Upper lobe of left lung (tissue), 4 donors: Measurements from ENCODE around the gene MICAL2.

ENCODE experiments used
- EP300 ChIP-seq, 4 donors: sonication (generic); formaldehyde crosslinking; IDR thresholded peaks; one replicate each; pipeline ENCODE4 v1.5.1; 2017; ENCODE audit warnings: antibody characterized with exemption in 4 of 4, control low read depth in 2 of 4
- POLR2A ChIP-seq, 4 donors: fragments of 450-650 bp; IDR thresholded peaks; one replicate each; pipeline ENCODE4 v1.5.1; 2016 to 2017; ENCODE audit warnings: antibody characterized with exemption in 4 of 4, mild to moderate bottlenecking in 2 of 4
- TF ChIP-seq, protein P1 (sequence below), 6 experiments: fragments of 450-650 bp in 4 of 6; fragments of 200-600 bp in 2 of 6; sonication (generic) in 2 of 6; IDR thresholded peaks; one replicate each; pipeline ENCODE4 v1.5.1; 2016 to 2019; ENCODE audit warnings: antibody characterized with exemption in 6 of 6

GRCh38 chr11:12312132-12312531 lies 201.7 kb downstream of the MICAL2 start:
- TF ChIP-seq EP300 (IDR thresholded peaks at IDR 0.05) (no peak), POLR2A (IDR thresholded peaks at IDR 0.05) (no peak)
- TF ChIP-seq, protein P1, sequence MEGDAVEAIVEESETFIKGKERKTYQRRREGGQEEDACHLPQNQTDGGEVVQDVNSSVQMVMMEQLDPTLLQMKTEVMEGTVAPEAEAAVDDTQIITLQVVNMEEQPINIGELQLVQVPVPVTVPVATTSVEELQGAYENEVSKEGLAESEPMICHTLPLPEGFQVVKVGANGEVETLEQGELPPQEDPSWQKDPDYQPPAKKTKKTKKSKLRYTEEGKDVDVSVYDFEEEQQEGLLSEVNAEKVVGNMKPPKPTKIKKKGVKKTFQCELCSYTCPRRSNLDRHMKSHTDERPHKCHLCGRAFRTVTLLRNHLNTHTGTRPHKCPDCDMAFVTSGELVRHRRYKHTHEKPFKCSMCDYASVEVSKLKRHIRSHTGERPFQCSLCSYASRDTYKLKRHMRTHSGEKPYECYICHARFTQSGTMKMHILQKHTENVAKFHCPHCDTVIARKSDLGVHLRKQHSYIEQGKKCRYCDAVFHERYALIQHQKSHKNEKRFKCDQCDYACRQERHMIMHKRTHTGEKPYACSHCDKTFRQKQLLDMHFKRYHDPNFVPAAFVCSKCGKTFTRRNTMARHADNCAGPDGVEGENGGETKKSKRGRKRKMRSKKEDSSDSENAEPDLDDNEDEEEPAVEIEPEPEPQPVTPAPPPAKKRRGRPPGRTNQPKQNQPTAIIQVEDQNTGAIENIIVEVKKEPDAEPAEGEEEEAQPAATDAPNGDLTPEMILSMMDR (IDR thresholded peaks at IDR 0.05) = no peak
